ENCODE results near the gene MRGPRF.

DNA sequence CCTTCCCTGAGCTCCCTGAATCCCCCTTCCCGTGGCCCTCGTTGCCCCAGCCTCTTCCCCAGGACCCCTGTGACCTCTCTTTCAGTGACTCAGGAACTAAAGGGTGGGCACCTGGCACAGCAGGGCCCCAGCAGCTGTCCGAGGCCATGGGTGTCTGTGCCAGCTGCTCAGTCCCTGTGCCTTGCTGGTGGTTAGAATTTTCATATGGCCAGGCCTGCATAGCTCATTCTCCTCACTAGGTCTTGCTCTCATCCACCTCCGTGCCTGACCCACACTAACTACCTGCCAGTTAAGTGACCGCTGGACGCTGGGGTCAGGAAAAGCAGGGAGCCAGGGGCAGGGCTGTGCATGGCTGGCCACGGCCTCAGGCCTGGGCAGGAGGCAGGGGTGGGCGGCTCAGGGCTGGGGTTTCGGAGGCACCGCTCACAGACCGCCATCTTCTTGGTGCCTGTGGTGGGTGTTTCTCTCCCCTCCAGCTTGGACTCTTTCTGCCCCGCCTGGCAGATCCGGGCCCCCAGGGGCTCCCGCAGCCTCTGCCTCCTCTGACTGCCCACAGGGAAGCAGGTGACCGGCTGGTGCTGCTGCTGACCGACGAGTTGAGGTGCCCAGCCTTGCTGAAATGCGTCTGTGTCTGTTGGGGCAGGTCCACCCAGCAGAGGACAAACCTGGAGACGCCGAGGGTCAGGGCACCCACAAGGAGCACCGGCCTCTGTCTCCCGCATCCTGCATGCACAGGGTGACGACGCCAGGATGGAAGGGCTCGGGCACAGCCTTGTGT lies 52.6 kb downstream of the MRGPRF start:
- TF ChIP-seq, protein P1, sequence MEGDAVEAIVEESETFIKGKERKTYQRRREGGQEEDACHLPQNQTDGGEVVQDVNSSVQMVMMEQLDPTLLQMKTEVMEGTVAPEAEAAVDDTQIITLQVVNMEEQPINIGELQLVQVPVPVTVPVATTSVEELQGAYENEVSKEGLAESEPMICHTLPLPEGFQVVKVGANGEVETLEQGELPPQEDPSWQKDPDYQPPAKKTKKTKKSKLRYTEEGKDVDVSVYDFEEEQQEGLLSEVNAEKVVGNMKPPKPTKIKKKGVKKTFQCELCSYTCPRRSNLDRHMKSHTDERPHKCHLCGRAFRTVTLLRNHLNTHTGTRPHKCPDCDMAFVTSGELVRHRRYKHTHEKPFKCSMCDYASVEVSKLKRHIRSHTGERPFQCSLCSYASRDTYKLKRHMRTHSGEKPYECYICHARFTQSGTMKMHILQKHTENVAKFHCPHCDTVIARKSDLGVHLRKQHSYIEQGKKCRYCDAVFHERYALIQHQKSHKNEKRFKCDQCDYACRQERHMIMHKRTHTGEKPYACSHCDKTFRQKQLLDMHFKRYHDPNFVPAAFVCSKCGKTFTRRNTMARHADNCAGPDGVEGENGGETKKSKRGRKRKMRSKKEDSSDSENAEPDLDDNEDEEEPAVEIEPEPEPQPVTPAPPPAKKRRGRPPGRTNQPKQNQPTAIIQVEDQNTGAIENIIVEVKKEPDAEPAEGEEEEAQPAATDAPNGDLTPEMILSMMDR (conservative IDR thresholded peaks at IDR 0.05; ENCODE audit: low read length), result no peak
- TF ChIP-seq EZH2phosphoT487 (IDR thresholded peaks at IDR 0.05; ENCODE audit: borderline replicate concordance, low read depth, low read length), result no peak
